Endothelial cell of umbilical vein (primary cell): ENCODE measurements around the gene STK16.

Experiments used
- CTCF ChIP-seq, 2 donors: IDR thresholded peaks; 1 replicate in 1 of 2; 2 replicates in 1 of 2; pipeline ENCODE4 v1.5.1; 2011; ENCODE audit warnings: low read length in 2 of 2, mild to moderate bottlenecking in 2 of 2, moderate library complexity in 2 of 2, control low read depth in 1 of 2, inconsistent platforms in 1 of 2, low read depth in 1 of 2; ENCODE audit not compliant: insufficient read depth in 1 of 2; ENCODE audit errors: extremely low read depth in 1 of 2
- EZH2 ChIP-seq: IDR thresholded peaks from 2 replicates; pipeline ENCODE4 v1.6.1; 2012; ENCODE audit warnings: borderline replicate concordance, low read depth, mild to moderate bottlenecking, moderate library complexity, low read length, inconsistent platforms; ENCODE audit not compliant: severe bottlenecking
- GATA2 ChIP-seq: IDR thresholded peaks from 2 replicates; pipeline ENCODE4 v1.7.0; 2011; ENCODE audit warnings: low read depth, mild to moderate bottlenecking, moderate library complexity, mixed read lengths, low read length; ENCODE audit not compliant: insufficient read length, insufficient read depth
- MYC ChIP-seq: IDR thresholded peaks from one replicate; pipeline ENCODE4 v1.6.1; 2011; ENCODE audit warnings: mild to moderate bottlenecking, low read depth, low read length
- POLR2A ChIP-seq: IDR thresholded peaks from 2 replicates; pipeline ENCODE4 v1.6.1; 2012; ENCODE audit warnings: low read depth, mild to moderate bottlenecking, control low read depth, low read length
- POLR2AphosphoS5 ChIP-seq: IDR thresholded peaks from 2 replicates; pipeline ENCODE4 v1.6.1; 2012; ENCODE audit warnings: low read depth, mild to moderate bottlenecking, control low read depth, low read length, moderate library complexity; ENCODE audit not compliant: insufficient read depth
- TF ChIP-seq, protein P1 (sequence below): IDR thresholded peaks from 2 replicates; pipeline ENCODE4 v1.6.1; 2011; ENCODE audit not compliant: insufficient read depth, insufficient read length

DNA sequence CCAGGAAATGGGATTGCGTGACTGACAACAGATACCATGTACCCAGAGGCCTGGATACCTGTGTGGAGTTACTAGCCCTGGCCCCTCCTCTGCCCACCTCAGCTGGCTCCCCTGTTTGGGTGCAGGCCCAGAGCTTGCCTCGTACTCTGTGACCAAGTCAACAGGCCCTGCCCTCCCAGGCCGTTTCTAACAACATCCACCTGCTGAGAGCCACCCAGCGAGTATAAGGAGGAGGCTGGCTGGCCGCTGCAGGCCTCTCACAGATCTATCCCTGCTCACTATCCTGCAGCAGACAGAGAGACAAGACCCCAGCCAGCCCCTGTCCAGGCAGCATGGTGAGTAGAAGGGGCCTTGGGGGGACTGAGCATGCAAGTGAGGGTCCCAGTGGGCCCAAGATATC, 21.0 kb downstream of the STK16 start:
- TF ChIP-seq EZH2 (no peak), GATA2 (no peak), CTCF (IDR thresholded peaks at IDR 0.05; ENCODE audit: extremely low read depth in 1 of 2, insufficient read depth in 1 of 2, low read depth in 1 of 2, low read length in 2 of 2) (no peak), POLR2A (no peak), POLR2AphosphoS5 (no peak), MYC (no peak)
- TF ChIP-seq, protein P1, sequence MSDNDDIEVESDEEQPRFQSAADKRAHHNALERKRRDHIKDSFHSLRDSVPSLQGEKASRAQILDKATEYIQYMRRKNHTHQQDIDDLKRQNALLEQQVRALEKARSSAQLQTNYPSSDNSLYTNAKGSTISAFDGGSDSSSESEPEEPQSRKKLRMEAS: no peak
